ENCODE data around the gene SPACDR.

The SPACDR gene

DNA sequence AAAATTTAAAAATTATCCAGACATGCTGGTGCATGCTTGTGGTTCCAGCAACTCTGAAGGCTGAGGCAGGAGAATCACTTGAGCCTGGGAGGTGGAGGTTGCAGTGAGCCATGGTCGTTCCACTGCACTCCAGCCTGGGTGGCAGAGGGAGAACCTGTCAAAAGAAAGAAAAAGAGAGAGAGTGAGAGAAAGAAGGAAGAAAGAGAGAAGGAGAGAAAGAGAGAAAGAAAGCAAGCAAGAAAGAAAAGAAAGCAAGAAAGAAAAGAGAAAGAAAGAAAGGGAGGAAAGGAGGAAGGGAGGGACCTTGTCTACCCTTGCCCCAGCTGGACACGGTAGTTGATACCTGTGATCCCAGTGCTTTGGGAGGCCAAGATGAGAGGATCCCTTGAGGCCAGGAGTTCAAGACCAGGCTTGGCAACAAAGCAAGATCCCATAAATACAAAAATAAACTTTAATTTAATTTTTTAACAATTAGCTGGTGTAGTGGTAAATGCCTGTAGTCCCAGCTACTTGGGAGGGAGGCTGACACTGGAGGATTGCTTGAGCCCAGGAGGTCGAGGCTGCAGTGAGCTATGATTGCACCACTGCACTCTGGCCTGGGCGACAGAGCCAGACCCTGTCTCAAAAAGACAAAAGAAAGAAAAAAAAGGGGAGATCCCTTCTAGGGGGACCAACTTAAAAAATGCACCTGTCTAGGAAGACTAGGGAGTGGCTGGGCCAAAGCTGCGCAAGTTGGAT lies 28.8 kb upstream of the SPACDR start:
- Histone ChIP-seq H3K4me3 (ENCODE audit: low read length) (no peak overlapping the region), H3K27me3 (ENCODE audit: control insufficient read depth, insufficient read depth, low read length) (peaks cover 14% of the 10 kb centered on the region), H3K36me3 (ENCODE audit: control insufficient read depth, insufficient read depth, low read length) (no peaks in the 10 kb centered on the region), H3K4me1 (ENCODE audit: control insufficient read depth, insufficient read depth, low read length) (peaks cover 9% of the 10 kb centered on the region), H3K9me3 (ENCODE audit: control insufficient read depth, low read length) (no peaks in the 10 kb centered on the region), H3K9ac (ENCODE audit: low read length) (peak overlapping the region; percentile 38)

DNA sequence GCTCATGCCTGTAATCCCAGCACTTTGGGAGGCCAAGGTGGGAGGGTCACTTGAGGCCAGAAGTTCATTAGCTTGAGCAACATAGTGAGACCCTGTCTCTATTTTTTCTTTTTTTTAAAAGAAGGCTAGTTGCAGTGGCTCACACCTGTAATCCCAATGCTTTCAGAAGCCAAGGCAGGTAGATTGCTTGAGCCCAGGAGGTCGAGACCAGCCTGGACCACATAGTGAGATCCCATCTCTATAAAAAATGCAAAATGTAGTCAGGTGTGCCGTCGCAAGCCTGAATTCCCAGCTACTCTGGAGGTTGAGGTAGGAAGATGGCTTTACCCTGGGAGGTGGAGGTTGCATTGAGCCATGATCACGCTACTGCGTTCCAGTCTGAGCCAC lies 27.1 kb upstream of the SPACDR start:
- peaks cover 9% of the 10 kb centered on the region for H3K4me1 ChIP-seq (ENCODE audit: control insufficient read depth, insufficient read depth, low read length)

DNA sequence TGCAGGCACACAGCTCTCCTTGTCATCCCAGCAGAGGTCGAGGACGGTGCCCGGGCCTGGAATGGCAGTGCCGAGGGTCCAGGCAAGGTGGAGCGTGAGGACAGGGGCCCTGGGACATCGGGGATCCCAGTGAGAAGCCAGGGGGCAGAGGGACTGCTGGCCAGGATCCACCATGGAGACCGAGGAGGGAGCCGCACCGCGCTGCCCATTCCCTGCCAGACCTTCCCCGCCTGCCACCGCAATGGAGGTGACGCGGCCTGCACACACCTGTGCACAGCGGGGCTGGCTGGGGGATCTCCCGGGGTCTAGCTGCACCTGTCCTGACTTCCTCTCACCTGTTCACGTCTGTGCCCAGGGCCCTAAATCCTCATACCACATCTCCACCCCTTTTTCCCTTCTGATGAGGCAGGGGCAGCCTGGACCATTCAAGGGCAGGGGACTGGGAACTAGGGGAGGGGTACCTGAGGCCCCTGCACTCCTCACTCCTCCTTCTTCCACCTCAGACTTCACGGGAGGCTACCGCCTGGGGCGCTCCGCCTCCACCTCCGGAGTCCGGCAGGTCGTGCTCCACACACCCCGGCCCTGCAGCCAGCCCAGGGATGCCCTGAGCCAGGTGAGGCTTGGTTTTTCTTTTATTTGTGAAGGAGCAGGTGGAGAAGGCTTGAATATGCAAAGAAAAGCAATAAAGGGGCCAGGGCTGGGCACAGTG lies 26.6 kb upstream of the SPACDR start:
- Histone ChIP-seq H3K36me3 (ENCODE audit: control insufficient read depth, insufficient read depth, low read length) (no peaks in the 10 kb centered on the region), H3K4me1 (ENCODE audit: control insufficient read depth, insufficient read depth, low read length) (peaks cover 9% of the 10 kb centered on the region), H3K9ac (ENCODE audit: low read length) (no peak overlapping the region), H3K27me3 (ENCODE audit: control insufficient read depth, insufficient read depth, low read length) (peaks cover 14% of the 10 kb centered on the region), H3K9me3 (ENCODE audit: control insufficient read depth, low read length) (no peaks in the 10 kb centered on the region), H3K4me3 (ENCODE audit: low read length) (no peak overlapping the region)

More for the DNA sequence above, 27.1 kb upstream of the SPACDR start:
- H3K27me3 ChIP-seq (ENCODE audit: control insufficient read depth, insufficient read depth, low read length), result peaks cover 14% of the 10 kb centered on the region
- H3K9me3 ChIP-seq (ENCODE audit: control insufficient read depth, low read length), result no peaks in the 10 kb centered on the region
- H3K4me3 ChIP-seq (ENCODE audit: low read length), result no peak overlapping the region
- no peaks in the 10 kb centered on the region for H3K36me3 ChIP-seq (ENCODE audit: control insufficient read depth, insufficient read depth, low read length)
- no peak overlapping the region for H3K9ac ChIP-seq (ENCODE audit: low read length)

DNA sequence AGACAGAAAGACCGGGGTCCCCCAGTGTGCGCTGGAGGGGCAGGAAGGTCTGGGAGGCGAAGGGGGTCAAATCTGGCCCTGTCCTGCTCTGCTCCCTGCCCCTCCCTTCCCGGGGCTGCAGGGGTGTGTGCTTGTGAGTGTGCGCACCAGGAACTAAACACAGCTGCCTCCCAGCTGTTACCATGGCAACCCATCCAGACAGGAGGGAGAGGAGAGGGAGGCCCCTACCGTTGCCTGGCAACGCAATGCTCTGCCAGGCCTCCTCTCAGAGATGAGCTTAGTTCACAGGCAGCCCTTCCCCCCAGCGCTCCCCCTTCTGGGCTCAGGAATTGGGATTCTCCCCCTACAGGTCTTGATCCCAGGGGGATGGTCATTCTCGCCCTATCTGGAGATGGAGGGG lies 25.8 kb upstream of the SPACDR start:
- H3K9me3 ChIP-seq (ENCODE audit: control insufficient read depth, low read length), result no peaks in the 10 kb centered on the region
- H3K4me1 ChIP-seq (ENCODE audit: control insufficient read depth, insufficient read depth, low read length), result peaks cover 9% of the 10 kb centered on the region
- no peaks in the 10 kb centered on the region for H3K36me3 ChIP-seq (ENCODE audit: control insufficient read depth, insufficient read depth, low read length)
- peaks cover 14% of the 10 kb centered on the region for H3K27me3 ChIP-seq (ENCODE audit: control insufficient read depth, insufficient read depth, low read length)
- no peak overlapping the region for H3K4me3 ChIP-seq (ENCODE audit: low read length)
- H3K9ac ChIP-seq (ENCODE audit: low read length), result no peak overlapping the region

DNA sequence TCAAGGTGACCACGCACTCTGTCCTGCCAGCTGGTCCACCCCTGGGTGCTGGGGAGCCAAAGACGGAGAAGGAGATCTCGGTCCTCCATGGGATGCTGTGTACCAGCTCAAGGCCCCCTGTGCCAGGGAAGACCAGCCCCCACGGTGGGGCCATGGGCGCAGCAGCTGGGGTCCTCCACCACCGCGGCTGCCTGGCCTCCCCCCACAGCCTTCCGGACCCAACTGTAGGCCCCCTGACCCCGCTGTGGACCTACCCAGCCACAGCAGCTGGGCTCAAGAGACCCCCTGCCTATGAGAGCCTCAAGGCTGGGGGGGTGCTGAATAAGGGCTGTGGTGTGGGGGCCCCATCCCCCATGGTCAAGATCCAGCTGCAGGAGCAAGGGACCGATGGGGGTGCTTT lies 25.1 kb upstream of the SPACDR start:
- peaks cover 11% of the 10 kb centered on the region for H3K4me1 ChIP-seq (ENCODE audit: control insufficient read depth, insufficient read depth, low read length)
- H3K4me3 ChIP-seq (ENCODE audit: low read length), result no peak overlapping the region
- H3K36me3 ChIP-seq (ENCODE audit: control insufficient read depth, insufficient read depth, low read length), result no peaks in the 10 kb centered on the region
- no peaks in the 10 kb centered on the region for H3K9me3 ChIP-seq (ENCODE audit: control insufficient read depth, low read length)
- no peak overlapping the region for H3K9ac ChIP-seq (ENCODE audit: low read length)
- H3K27me3 ChIP-seq (ENCODE audit: control insufficient read depth, insufficient read depth, low read length), result peaks cover 12% of the 10 kb centered on the region

DNA sequence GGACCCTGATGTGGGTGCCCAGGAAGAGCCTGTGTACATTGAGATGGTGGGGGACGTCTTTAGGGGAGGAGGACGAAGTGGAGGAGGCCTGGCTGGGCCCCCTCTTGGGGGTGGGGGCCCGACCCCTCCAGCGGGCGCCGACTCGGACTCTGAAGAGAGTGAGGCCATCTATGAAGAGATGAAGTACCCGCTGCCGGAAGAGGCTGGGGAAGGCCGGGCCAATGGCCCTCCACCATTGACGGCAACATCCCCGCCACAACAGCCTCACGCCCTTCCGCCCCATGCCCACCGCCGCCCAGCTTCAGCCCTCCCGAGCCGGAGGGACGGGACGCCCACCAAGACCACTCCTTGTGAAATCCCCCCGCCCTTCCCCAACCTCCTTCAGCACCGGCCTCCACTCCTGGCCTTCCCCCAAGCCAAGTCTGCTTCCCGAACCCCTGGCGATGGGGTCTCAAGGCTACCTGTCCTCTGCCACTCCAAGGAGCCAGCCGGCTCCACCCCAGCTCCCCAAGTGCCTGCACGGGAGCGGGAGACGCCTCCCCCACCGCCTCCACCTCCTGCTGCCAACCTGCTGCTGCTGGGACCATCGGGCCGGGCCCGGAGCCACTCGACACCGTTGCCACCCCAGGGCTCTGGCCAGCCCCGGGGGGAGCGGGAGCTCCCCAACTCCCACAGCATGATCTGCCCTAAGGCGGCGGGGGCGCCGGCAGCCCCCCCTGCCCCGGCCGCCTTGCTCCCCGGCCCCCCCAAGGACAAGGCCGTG lies 24.5 kb upstream of the SPACDR start:
- peaks cover 8% of the 10 kb centered on the region for H3K4me1 ChIP-seq (ENCODE audit: control insufficient read depth, insufficient read depth, low read length)
- H3K9ac ChIP-seq (ENCODE audit: low read length), result no peak overlapping the region
- no peaks in the 10 kb centered on the region for H3K9me3 ChIP-seq (ENCODE audit: control insufficient read depth, low read length)
- no peak overlapping the region for H3K4me3 ChIP-seq (ENCODE audit: low read length)
- peaks cover 6% of the 10 kb centered on the region for H3K27me3 ChIP-seq (ENCODE audit: control insufficient read depth, insufficient read depth, low read length)
- H3K36me3 ChIP-seq (ENCODE audit: control insufficient read depth, insufficient read depth, low read length), result no peaks in the 10 kb centered on the region

DNA sequence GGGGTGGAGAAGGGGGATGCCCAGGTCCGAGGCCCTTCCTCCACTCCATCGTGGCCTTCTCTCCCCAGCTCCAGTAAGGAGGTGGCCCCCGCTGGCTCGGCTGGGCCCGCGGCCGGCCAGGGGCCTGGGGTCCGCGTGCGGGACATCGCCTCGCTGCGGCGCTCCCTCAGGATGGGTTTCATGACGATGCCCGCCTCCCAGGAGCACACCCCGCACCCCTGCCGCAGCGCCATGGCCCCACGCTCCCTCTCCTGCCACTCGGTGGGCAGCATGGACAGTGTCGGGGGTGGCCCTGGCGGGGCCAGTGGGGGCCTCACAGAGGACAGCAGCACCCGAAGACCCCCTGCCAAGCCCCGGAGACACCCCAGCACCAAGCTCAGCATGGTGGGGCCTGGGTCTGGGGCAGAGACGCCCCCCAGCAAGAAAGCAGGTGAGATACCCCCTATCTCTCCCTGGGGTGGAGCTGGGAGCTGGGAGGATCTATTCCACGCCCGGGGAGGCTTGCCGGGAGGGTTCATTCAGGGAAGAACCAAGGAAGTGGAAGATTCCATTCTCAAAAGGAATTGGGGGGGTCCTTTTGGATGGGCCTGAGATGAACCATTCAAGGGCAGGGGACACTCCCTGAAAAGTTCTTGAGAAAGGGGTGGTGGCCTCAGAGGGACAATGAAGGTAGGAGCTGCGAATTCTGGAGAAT lies 22.8 kb upstream of the SPACDR start:
- H3K27me3 ChIP-seq (ENCODE audit: control insufficient read depth, insufficient read depth, low read length), result no peaks in the 10 kb centered on the region
- H3K36me3 ChIP-seq (ENCODE audit: control insufficient read depth, insufficient read depth, low read length), result no peaks in the 10 kb centered on the region
- no peak overlapping the region for H3K9ac ChIP-seq (ENCODE audit: low read length)

DNA sequence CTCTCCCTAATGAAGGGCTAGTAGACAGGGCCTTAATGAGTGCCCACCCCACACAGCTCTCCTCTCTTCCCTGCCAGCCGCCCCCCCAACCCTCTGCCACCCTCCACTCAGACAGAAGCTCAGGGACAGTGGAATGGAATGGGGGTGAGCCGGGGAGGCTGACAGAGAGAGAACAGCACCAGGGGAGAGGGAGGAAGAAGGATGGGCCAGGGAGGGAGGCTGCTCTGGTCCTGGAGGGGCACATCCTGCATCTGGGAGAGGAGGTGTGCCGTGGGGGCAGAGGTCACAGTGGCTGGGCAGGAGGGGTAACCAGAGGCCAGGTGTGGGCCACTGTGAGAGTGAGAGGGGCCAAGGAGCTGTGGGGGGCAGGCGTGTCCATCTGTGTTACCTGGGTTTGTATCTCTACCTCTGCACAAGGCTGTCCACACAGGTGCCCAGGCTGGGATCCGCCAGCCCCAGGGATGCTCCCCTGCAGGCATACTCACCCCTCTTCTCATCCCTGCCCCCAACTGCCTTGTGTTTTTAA lies 22.1 kb upstream of the SPACDR start:
- H3K4me1 ChIP-seq (ENCODE audit: control insufficient read depth, insufficient read depth, low read length), result peaks cover 14% of the 10 kb centered on the region
- no peaks in the 10 kb centered on the region for H3K9me3 ChIP-seq (ENCODE audit: control insufficient read depth, low read length)
- no peaks in the 10 kb centered on the region for H3K36me3 ChIP-seq (ENCODE audit: control insufficient read depth, insufficient read depth, low read length)
- no peak overlapping the region for H3K4me3 ChIP-seq (ENCODE audit: low read length)
- H3K27me3 ChIP-seq (ENCODE audit: control insufficient read depth, insufficient read depth, low read length), result no peaks in the 10 kb centered on the region
- no peak overlapping the region for H3K9ac ChIP-seq (ENCODE audit: low read length)

More for the DNA sequence above, 22.8 kb upstream of the SPACDR start:
- Histone ChIP-seq H3K9me3 (ENCODE audit: control insufficient read depth, low read length) (no peaks in the 10 kb centered on the region), H3K4me3 (ENCODE audit: low read length) (no peak overlapping the region), H3K4me1 (ENCODE audit: control insufficient read depth, insufficient read depth, low read length) (peaks cover 14% of the 10 kb centered on the region)

DNA sequence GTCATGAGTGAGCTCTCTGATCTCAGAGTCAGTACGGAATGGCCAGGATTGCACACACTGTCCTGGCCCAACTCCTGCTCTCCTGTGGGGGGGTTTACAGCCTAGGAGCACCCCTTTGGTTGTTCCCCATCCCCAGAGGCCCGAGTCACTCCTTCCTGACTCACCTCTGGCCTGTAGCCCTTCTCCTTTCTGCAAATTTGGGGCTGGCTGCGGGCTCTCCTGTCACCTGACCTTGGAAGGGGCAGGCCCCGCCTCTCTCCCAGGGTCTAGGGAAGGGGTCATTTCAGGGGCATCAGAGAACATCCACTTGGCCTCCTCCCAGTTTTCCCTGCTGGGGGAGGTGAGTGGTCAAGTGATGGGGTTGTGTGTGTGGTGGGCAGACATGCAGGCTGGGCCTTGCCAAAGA lies 21.4 kb upstream of the SPACDR start:
- Histone ChIP-seq H3K4me3 (ENCODE audit: low read length) (no peak overlapping the region), H3K9ac (ENCODE audit: low read length) (no peak overlapping the region), H3K27me3 (ENCODE audit: control insufficient read depth, insufficient read depth, low read length) (no peaks in the 10 kb centered on the region), H3K36me3 (ENCODE audit: control insufficient read depth, insufficient read depth, low read length) (no peaks in the 10 kb centered on the region), H3K4me1 (ENCODE audit: control insufficient read depth, insufficient read depth, low read length) (peaks cover 14% of the 10 kb centered on the region), H3K9me3 (ENCODE audit: control insufficient read depth, low read length) (no peaks in the 10 kb centered on the region)

DNA sequence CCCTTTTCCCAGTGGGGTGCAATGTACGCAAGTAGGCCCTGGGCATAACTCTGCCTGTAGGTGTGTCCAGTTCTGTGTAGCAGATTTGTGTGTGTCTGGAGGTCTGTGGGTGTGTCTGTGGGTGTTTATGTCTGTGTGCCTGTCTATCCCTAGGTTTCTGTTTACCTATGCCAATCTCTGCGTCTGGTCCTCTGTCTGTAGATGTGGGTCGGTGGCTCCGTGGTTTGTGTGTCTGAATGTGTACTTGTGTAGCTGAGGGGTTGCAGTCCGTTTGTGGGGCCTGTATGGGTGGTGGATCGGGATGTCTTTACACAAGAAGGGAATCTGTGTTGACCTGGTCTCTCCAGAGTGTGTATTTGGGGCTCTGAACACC lies 20.6 kb upstream of the SPACDR start:
- H3K27me3 ChIP-seq (ENCODE audit: control insufficient read depth, insufficient read depth, low read length), result no peaks in the 10 kb centered on the region
- peaks cover 14% of the 10 kb centered on the region for H3K4me1 ChIP-seq (ENCODE audit: control insufficient read depth, insufficient read depth, low read length)
- H3K9ac ChIP-seq (ENCODE audit: low read length), result no peak overlapping the region
- no peak overlapping the region for H3K4me3 ChIP-seq (ENCODE audit: low read length)
- H3K9me3 ChIP-seq (ENCODE audit: control insufficient read depth, low read length), result no peaks in the 10 kb centered on the region
- H3K36me3 ChIP-seq (ENCODE audit: control insufficient read depth, insufficient read depth, low read length), result no peaks in the 10 kb centered on the region

DNA sequence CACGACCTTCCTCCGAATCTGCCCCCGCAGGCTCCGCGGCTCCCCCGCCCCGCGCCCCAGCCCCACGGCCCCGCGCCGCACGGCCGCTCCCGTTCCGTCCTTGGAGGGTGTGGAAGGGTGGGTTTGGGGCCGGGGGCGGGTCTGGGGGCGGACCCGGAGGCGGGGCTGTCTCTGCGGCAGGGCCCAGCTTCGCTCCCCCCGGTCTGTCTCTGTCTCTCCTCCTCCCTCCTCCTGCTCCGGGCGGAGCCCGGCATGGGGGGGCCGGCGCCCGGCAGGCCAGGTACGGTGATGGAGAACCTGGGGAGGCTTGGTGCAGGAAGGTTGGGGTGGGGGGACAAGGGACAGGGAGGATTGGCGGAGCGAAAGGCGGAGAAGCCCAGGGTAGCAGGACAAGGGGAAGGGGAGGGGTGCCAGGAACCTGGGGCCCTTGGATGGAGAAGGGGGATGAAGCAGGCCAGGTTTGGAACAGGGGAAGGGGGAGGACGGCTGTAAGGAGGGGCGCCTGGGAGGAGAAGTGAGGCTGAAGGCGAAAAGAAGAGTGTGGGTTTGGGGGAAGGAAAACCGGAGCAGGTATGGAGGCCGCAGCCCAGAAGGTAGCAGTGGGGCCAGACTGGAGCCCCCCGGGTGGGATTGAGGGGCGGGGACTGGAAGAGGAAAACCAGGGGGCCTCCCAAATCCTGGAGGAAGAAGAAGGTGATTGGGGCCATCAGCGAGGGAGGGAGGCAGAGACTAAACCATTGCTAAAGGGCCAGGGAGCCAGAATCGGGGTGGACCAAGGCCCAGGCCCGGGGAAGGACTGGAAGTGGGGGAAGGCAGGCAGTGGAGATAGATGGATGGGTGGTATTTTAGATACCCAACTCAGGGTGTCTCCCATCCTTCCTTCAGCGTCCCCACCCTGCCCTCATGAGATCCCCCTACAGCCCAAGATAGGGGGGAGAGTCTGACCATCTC lies 19.9 kb upstream of the SPACDR start, which contains the start of gene NYAP1:
TSS of gene NYAP1 (plus strand) at position 206 of the 951 bp plus-strand sequence. CDS start 1,385 bp downstream, outside the sequence.
- Histone ChIP-seq H3K9ac (ENCODE audit: low read length) (peak within 1 kb of the TSS; percentile 29), H3K27me3 (ENCODE audit: control insufficient read depth, insufficient read depth, low read length) (no peaks in the 10 kb centered on the region), H3K9me3 (ENCODE audit: control insufficient read depth, low read length) (no peaks in the 10 kb centered on the region), H3K4me1 (ENCODE audit: control insufficient read depth, insufficient read depth, low read length) (peaks cover 18% of the 10 kb centered on the region), H3K4me3 (ENCODE audit: low read length) (peak within 1 kb of the TSS; percentile 9), H3K36me3 (ENCODE audit: control insufficient read depth, insufficient read depth, low read length) (no peaks in the 10 kb centered on the region)
